H1 (cell line): ENCODE results near the gene MYO5A. TPM values are rescaled to one million over a fixed set of nuclear protein-coding genes. Genes with fewer than 3 reads are reported as not detected.

Experiments used
- TBP ChIP-seq: IDR thresholded peaks from 2 replicates; pipeline ENCODE4 v1.6.1; 2011; ENCODE audit warnings: low read depth, low read length, improper control_type of control experiment
- polyA plus RNA-seq, 7 experiments: library from polyadenylated mRNA; depleted of rRNA in 3 of 7; stranded (reverse) in 5 of 7; unstranded in 2 of 7; fragments of >200 nt in 5 of 7; fragments of 200-250 nt in 2 of 7; gene quantifications; 1 replicate in 5 of 7; 2 replicates in 1 of 7; 4 replicates in 1 of 7; pipeline versions ENCODE4 v1.2.1 to v1.2.3, GENCODE V29; 2011 to 2013; ENCODE audit warnings: missing spikeins in 2 of 7, mixed read lengths in 2 of 7
- total RNA-seq: library from RNA; stranded (reverse); fragmentation: NEBNext Ultra II Directional; extraction: Animal tissue kit (Norgen Biotek cat#: 25700); gene quantifications from 2 replicates; pipeline ENCODE4 v1.2.1, GENCODE V29; 2021
- TF ChIP-seq, protein P1 (sequence below): fragments of 300-600 bp; sonication (generic); IDR thresholded peaks from 2 replicates; pipeline ENCODE4 v1.7.1; 2012; ENCODE audit warnings: low read length, moderate library complexity, mild to moderate bottlenecking, inconsistent platforms; ENCODE audit not compliant: insufficient replicate concordance
- TF ChIP-seq, protein P2 (sequence below): IDR thresholded peaks from 2 replicates; pipeline ENCODE4 v1.6.1; 2011; ENCODE audit warnings: low read length, improper control_type of control experiment

The MYO5A gene
- total and polyA plus RNA-seq, 2 of the 8 experiments (the other 6 are each of a cell fraction or from before 2014, with no cell fraction given) = 11.4 to 24.7 TPM

DNA sequence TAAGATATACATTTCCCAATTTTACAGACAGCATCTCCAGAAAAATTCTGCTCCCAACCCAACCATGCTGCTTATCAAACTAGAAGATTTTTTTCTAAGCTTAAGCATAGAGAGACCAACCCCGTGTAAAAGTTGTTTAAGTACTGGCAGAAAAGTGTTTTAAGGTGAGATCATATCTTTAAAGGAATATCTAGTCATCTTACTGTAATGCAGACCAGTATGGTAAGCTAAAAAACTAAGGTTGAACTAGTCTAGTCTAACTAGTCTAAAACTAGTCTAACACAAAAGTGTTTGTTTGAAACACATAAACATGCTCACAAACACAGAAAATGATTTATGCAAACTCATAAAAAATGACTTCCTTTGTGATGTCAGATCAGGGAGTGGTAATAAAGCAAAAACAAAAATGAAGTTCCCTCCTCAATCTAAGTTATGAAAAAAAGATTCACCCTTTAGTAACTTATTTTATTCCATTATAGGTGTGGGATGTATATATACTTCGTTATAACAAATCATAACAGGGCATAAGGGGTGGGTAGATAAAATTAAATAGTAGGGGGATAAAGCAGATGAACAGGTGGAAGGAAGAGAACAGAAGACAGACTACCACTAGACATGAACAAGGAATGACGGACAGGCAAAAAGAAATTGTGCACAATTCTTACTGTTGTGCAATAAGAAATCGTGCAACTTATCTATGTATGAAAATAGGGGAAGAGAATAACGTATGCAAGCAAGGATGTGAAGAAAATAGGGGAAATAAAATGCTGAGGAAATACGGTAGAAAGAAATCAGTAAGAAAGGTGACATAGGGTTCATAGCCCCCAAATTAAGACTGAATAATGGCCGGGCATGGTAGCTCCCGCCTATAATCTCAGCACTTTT is 10.0 kb downstream of the MYO5A start (continued):
- TF ChIP-seq, protein P1, sequence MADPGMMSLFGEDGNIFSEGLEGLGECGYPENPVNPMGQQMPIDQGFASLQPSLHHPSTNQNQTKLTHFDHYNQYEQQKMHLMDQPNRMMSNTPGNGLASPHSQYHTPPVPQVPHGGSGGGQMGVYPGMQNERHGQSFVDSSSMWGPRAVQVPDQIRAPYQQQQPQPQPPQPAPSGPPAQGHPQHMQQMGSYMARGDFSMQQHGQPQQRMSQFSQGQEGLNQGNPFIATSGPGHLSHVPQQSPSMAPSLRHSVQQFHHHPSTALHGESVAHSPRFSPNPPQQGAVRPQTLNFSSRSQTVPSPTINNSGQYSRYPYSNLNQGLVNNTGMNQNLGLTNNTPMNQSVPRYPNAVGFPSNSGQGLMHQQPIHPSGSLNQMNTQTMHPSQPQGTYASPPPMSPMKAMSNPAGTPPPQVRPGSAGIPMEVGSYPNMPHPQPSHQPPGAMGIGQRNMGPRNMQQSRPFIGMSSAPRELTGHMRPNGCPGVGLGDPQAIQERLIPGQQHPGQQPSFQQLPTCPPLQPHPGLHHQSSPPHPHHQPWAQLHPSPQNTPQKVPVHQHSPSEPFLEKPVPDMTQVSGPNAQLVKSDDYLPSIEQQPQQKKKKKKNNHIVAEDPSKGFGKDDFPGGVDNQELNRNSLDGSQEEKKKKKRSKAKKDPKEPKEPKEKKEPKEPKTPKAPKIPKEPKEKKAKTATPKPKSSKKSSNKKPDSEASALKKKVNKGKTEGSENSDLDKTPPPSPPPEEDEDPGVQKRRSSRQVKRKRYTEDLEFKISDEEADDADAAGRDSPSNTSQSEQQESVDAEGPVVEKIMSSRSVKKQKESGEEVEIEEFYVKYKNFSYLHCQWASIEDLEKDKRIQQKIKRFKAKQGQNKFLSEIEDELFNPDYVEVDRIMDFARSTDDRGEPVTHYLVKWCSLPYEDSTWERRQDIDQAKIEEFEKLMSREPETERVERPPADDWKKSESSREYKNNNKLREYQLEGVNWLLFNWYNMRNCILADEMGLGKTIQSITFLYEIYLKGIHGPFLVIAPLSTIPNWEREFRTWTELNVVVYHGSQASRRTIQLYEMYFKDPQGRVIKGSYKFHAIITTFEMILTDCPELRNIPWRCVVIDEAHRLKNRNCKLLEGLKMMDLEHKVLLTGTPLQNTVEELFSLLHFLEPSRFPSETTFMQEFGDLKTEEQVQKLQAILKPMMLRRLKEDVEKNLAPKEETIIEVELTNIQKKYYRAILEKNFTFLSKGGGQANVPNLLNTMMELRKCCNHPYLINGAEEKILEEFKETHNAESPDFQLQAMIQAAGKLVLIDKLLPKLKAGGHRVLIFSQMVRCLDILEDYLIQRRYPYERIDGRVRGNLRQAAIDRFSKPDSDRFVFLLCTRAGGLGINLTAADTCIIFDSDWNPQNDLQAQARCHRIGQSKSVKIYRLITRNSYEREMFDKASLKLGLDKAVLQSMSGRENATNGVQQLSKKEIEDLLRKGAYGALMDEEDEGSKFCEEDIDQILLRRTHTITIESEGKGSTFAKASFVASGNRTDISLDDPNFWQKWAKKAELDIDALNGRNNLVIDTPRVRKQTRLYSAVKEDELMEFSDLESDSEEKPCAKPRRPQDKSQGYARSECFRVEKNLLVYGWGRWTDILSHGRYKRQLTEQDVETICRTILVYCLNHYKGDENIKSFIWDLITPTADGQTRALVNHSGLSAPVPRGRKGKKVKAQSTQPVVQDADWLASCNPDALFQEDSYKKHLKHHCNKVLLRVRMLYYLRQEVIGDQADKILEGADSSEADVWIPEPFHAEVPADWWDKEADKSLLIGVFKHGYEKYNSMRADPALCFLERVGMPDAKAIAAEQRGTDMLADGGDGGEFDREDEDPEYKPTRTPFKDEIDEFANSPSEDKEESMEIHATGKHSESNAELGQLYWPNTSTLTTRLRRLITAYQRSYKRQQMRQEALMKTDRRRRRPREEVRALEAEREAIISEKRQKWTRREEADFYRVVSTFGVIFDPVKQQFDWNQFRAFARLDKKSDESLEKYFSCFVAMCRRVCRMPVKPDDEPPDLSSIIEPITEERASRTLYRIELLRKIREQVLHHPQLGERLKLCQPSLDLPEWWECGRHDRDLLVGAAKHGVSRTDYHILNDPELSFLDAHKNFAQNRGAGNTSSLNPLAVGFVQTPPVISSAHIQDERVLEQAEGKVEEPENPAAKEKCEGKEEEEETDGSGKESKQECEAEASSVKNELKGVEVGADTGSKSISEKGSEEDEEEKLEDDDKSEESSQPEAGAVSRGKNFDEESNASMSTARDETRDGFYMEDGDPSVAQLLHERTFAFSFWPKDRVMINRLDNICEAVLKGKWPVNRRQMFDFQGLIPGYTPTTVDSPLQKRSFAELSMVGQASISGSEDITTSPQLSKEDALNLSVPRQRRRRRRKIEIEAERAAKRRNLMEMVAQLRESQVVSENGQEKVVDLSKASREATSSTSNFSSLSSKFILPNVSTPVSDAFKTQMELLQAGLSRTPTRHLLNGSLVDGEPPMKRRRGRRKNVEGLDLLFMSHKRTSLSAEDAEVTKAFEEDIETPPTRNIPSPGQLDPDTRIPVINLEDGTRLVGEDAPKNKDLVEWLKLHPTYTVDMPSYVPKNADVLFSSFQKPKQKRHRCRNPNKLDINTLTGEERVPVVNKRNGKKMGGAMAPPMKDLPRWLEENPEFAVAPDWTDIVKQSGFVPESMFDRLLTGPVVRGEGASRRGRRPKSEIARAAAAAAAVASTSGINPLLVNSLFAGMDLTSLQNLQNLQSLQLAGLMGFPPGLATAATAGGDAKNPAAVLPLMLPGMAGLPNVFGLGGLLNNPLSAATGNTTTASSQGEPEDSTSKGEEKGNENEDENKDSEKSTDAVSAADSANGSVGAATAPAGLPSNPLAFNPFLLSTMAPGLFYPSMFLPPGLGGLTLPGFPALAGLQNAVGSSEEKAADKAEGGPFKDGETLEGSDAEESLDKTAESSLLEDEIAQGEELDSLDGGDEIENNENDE = no peak
- no peak for TF ChIP-seq TBP
- TF ChIP-seq, protein P2, sequence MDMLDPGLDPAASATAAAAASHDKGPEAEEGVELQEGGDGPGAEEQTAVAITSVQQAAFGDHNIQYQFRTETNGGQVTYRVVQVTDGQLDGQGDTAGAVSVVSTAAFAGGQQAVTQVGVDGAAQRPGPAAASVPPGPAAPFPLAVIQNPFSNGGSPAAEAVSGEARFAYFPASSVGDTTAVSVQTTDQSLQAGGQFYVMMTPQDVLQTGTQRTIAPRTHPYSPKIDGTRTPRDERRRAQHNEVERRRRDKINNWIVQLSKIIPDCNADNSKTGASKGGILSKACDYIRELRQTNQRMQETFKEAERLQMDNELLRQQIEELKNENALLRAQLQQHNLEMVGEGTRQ = no peak
